HEK293 (cell line): ENCODE measurements around the gene MDM2.
"Not testable (repeated sequence)": the region's sequence is repeated elsewhere in the genome, so short reads cannot be mapped to it uniquely, and the experiment has no call there.

ENCODE experiments used
- CTCF ChIA-PET: fragments of 350-600 bp; formaldehyde crosslinking; extraction: SDS; loops from one replicate; lab custom pipeline; 2021; ENCODE audit warnings: antibody characterized with exemption; lab: Yijun Ruan, JAX
- POLR2A ChIA-PET: fragments of 300-600 bp; formaldehyde crosslinking; extraction: SDS; loops from one replicate; lab custom pipeline; 2020; ENCODE audit warnings: antibody characterized with exemption, inconsistent platforms; lab: Yijun Ruan, JAX
- H3K27ac ChIP-seq: fragments of 200-500 bp; sonication (Bioruptor generic); 2 replicates; pipeline ENCODE4 v1.5.1; 2014; ENCODE audit warnings: low read depth, low read length, control low read depth, inconsistent platforms; ENCODE audit errors: extremely low read depth
- H3K36me3 ChIP-seq, 2 experiments: fragments of 200-500 bp in 1 of 2; sonication (Bioruptor generic) in 1 of 2; 1 replicate in 1 of 2; 2 replicates in 1 of 2; pipeline ENCODE4 v1.5.1; 2014 to 2017; ENCODE audit warnings: inconsistent platforms in 2 of 2, low read length in 2 of 2; ENCODE audit not compliant: control insufficient read depth in 2 of 2, insufficient read depth in 1 of 2
- H3K4me1 ChIP-seq: fragments of 200-500 bp; sonication (Bioruptor generic); 2 replicates; pipeline ENCODE4 v1.5.1; 2014; ENCODE audit warnings: mild to moderate bottlenecking, low read length, inconsistent platforms; ENCODE audit not compliant: control insufficient read depth, insufficient read depth
- H3K4me3 ChIP-seq: 2 replicates; pipeline ENCODE4 v1.5.1; 2011; ENCODE audit warnings: low read depth, mild to moderate bottlenecking, control low read depth, low read length, moderate library complexity
- H3K9me3 ChIP-seq: fragments of 200-500 bp; sonication (Bioruptor generic); 2 replicates; pipeline ENCODE4 v1.5.1; 2014; ENCODE audit warnings: low read depth, low read length, inconsistent platforms; ENCODE audit not compliant: control insufficient read depth, insufficient read depth
- EGR2 ChIP-seq: fragments of 450-650 bp; formaldehyde crosslinking; IDR thresholded peaks from 2 replicates; pipeline ENCODE4 v1.5.1; 2016; ENCODE audit warnings: low read depth, missing biosample characterization, missing genetic modification characterization
- GLIS1 ChIP-seq: fragments of 450-650 bp; formaldehyde crosslinking; IDR thresholded peaks from 2 replicates; pipeline ENCODE4 v1.5.1; 2016; ENCODE audit warnings: missing biosample characterization, missing genetic modification characterization
- OVOL3 ChIP-seq: fragments of 450-650 bp; formaldehyde crosslinking; IDR thresholded peaks from 2 replicates; pipeline ENCODE4 v1.5.1; 2016; ENCODE audit warnings: missing biosample characterization, missing genetic modification characterization
- PATZ1 ChIP-seq: fragments of 450-650 bp; formaldehyde crosslinking; IDR thresholded peaks from 2 replicates; pipeline ENCODE4 v1.5.1; 2016; ENCODE audit warnings: missing biosample characterization, missing genetic modification characterization
- PBX3 ChIP-seq: sonication (generic); formaldehyde crosslinking; IDR thresholded peaks from 2 replicates; pipeline ENCODE4 v1.8.1; 2022; ENCODE audit warnings: mild to moderate bottlenecking, moderate library complexity, missing genetic modification reagents
- SCRT1 ChIP-seq: fragments of 450-650 bp; formaldehyde crosslinking; IDR thresholded peaks from 2 replicates; pipeline ENCODE4 v1.5.1; 2016; ENCODE audit warnings: missing biosample characterization, missing genetic modification characterization, borderline replicate concordance
- SETDB1 ChIP-seq: IDR thresholded peaks from one replicate; pipeline ENCODE4 v1.6.1; 2017; ENCODE audit warnings: mild to moderate bottlenecking, low read length, moderate library complexity, mixed read lengths; ENCODE audit not compliant: insufficient read length
- ZFHX2 ChIP-seq: fragments of 450-650 bp; formaldehyde crosslinking; conservative IDR thresholded peaks from 2 replicates; pipeline ENCODE4 v1.5.1; 2016; ENCODE audit warnings: missing biosample characterization, missing genetic modification characterization
- ZNF10 ChIP-seq: fragments of 450-650 bp; formaldehyde crosslinking; IDR thresholded peaks from 2 replicates; pipeline ENCODE4 v1.5.1; 2017; ENCODE audit warnings: missing biosample characterization, missing genetic modification characterization
- ZNF2 ChIP-seq: fragments of 450-650 bp; formaldehyde crosslinking; IDR thresholded peaks from 2 replicates; pipeline ENCODE4 v1.5.1; 2016; ENCODE audit warnings: missing biosample characterization, missing genetic modification characterization
- ZNF266 ChIP-seq: fragments of 450-650 bp; formaldehyde crosslinking; IDR thresholded peaks from 2 replicates; pipeline ENCODE4 v1.5.1; 2016; ENCODE audit warnings: missing biosample characterization, missing genetic modification characterization, low read depth
- ZNF274 ChIP-seq, 2 experiments: fragments of 200-500 bp in 1 of 2; fragments of 450-650 bp in 1 of 2; sonication (Bioruptor generic) in 1 of 2; formaldehyde crosslinking in 1 of 2; IDR thresholded peaks; 2 replicates each; pipeline versions ENCODE4 v1.5.1 to v1.6.1; 2014 to 2016; ENCODE audit warnings: borderline replicate concordance in 1 of 2, inconsistent platforms in 1 of 2, low read length in 1 of 2, missing biosample characterization in 1 of 2, missing genetic modification characterization in 1 of 2
- ZNF580 ChIP-seq: fragments of 450-650 bp; formaldehyde crosslinking; IDR thresholded peaks from 2 replicates; pipeline ENCODE4 v1.5.1; 2016; ENCODE audit warnings: missing biosample characterization, missing genetic modification characterization
- ZNF621 ChIP-seq: fragments of 450-650 bp; formaldehyde crosslinking; IDR thresholded peaks from 2 replicates; pipeline ENCODE4 v1.5.1; 2017; ENCODE audit warnings: missing biosample characterization, missing genetic modification characterization
- ZNF654 ChIP-seq: fragments of 450-650 bp; formaldehyde crosslinking; IDR thresholded peaks from 2 replicates; pipeline ENCODE4 v1.5.1; 2016; ENCODE audit warnings: low read depth, missing biosample characterization, missing genetic modification characterization
- ZNF658 ChIP-seq: fragments of 450-650 bp; formaldehyde crosslinking; IDR thresholded peaks from 2 replicates; pipeline ENCODE4; 2016; ENCODE audit warnings: missing biosample characterization, missing genetic modification characterization
- ZNF664 ChIP-seq: fragments of 450-650 bp; formaldehyde crosslinking; IDR thresholded peaks from 2 replicates; pipeline ENCODE4 v1.5.1; 2016; ENCODE audit warnings: missing biosample characterization, missing genetic modification characterization
- ZNF677 ChIP-seq: fragments of 450-650 bp; IDR thresholded peaks from 2 replicates; pipeline ENCODE4 v1.5.0; 2018; ENCODE audit warnings: missing biosample characterization, mild to moderate bottlenecking, missing genetic modification characterization, moderate library complexity
- ZNF747 ChIP-seq: fragments of 450-650 bp; formaldehyde crosslinking; IDR thresholded peaks from 2 replicates; pipeline ENCODE4 v1.5.1; 2016; ENCODE audit warnings: missing biosample characterization, missing genetic modification characterization
- ZXDB ChIP-seq: fragments of 450-650 bp; formaldehyde crosslinking; IDR thresholded peaks from 2 replicates; pipeline ENCODE4 v1.5.1; 2016; ENCODE audit warnings: missing biosample characterization, missing genetic modification characterization
- TF ChIP-seq, protein P1 (sequence below): fragments of 450-650 bp; formaldehyde crosslinking; IDR thresholded peaks from 2 replicates; pipeline ENCODE4 v1.5.1; 2016; ENCODE audit warnings: missing biosample characterization, missing genetic modification characterization

Gene MDM2

GRCh38 chr12:68861890-68862289, 53.9 kb downstream of the MDM2 start (continued):
- TF ChIP-seq, protein P1, sequence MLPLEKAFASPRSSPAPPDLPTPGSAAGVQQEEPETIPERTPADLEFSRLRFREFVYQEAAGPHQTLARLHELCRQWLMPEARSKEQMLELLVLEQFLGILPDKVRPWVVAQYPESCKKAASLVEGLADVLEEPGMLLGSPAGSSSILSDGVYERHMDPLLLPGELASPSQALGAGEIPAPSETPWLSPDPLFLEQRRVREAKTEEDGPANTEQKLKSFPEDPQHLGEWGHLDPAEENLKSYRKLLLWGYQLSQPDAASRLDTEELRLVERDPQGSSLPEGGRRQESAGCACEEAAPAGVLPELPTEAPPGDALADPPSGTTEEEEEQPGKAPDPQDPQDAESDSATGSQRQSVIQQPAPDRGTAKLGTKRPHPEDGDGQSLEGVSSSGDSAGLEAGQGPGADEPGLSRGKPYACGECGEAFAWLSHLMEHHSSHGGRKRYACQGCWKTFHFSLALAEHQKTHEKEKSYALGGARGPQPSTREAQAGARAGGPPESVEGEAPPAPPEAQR (tag by site-specific recombination) = no peak
- TF ChIP-seq ZNF664 (tag by site-specific recombination) (no peak), ZNF747 (tag by site-specific recombination) (no peak), ZNF677 (no peak), PBX3 (CRISPR knock-in tag) (no peak), ZNF621 (tag by site-specific recombination) (no peak), ZNF274 (IDR thresholded peaks at IDR 0.05; ENCODE audit: low read length) (no peak), ZNF274 (tag by site-specific recombination; IDR thresholded peaks at IDR 0.05; ENCODE audit: borderline replicate concordance) (no peak)

- TF ChIP-seq ZNF10 (tag by site-specific recombination) = no peak
- no peak for TF ChIP-seq ZXDB (tag by site-specific recombination)
- TF ChIP-seq ZNF266 = no peak
- TF ChIP-seq ZNF580 (tag by site-specific recombination) = no peak
- TF ChIP-seq SCRT1 (tag by site-specific recombination) = no peak
- TF ChIP-seq OVOL3 (tag by site-specific recombination) = no peak
- TF ChIP-seq PATZ1 = no peak
- no peak for TF ChIP-seq SETDB1
- no peak for TF ChIP-seq ZNF658 (tag by site-specific recombination)
- no peak for TF ChIP-seq ZNF747 (tag by site-specific recombination)
- CTCF ChIA-PET = interaction anchor here (0.6 to 2.3 kb wide), 4 partner anchors 119 to 1063 kb away, joined by 3 to 7 read pairs (median 4); no protein-coding TSS in a partner anchor
- no peak overlapping the region for H3K4me3 ChIP-seq
- H3K27ac ChIP-seq = no peak overlapping the region
- POLR2A ChIA-PET = no interaction called here
- H3K4me1 ChIP-seq = 0 out of 2 replicates have a peak, but pooled peaks cover 6% of the 10 kb centered on the region
- no peaks in the 10 kb centered on the region for H3K9me3 ChIP-seq
- no peaks in the 10 kb centered on the region for H3K36me3 ChIP-seq
These were observed 55.3 kb downstream of the MDM2 start for GRCh38 chr12:68863109-68863770.

GRCh38 chr12:68863886-68864454, 56.0 kb downstream of the MDM2 start:
- H3K4me1 ChIP-seq, H3K9me3 ChIP-seq, H3K4me3 ChIP-seq: not testable (repeated sequence)
- 0 out of 2 replicates have a peak, but pooled peaks have one; percentile 15 for TF ChIP-seq GLIS1 (tag by site-specific recombination)
- peak; percentile 48 for TF ChIP-seq EGR2 (tag by site-specific recombination)
- TF ChIP-seq ZNF654 = peak; percentile 77
- peak; percentile 45; the same call in 1 of the 2 replicates for TF ChIP-seq ZFHX2
- TF ChIP-seq ZNF2 (tag by site-specific recombination) = peak; percentile 45; the same call in 1 of the 2 replicates
- TF ChIP-seq, all 188 proteins: peak for 5; not testable (repeated sequence) for 183
- H3K27ac ChIP-seq, H3K36me3 ChIP-seq, CTCF ChIA-PET, POLR2A ChIA-PET: not testable (repeated sequence)
